ENCODE results near the gene TRAF3IP3.

Gene TRAF3IP3

DNA sequence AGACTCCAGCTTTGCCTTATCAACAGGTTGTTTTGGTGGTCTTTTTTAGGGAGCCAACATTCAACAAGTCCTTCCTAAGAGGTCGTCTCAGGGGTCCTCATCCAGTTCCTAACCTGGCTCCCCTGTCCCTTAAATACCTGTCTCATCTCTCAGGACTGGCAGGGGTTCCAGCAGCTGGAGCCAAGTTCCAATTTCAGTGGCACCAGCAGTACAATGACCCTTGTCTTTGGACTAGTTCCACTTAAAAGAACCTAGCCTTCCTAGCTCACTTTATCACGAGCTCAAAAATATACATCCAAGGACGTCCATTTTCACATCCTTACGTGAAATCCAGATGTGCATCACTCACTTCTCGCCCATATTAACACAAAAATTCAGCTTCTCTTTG, 18.7 kb upstream of the TRAF3IP3 start:
- DNase-seq (ENCODE audit: low read depth), result no peak

- DNase-seq (ENCODE audit: low read depth), result no peak
Observed at GRCh38 chr1:209738270-209738669, 17.6 kb upstream of the TRAF3IP3 start.

DNA sequence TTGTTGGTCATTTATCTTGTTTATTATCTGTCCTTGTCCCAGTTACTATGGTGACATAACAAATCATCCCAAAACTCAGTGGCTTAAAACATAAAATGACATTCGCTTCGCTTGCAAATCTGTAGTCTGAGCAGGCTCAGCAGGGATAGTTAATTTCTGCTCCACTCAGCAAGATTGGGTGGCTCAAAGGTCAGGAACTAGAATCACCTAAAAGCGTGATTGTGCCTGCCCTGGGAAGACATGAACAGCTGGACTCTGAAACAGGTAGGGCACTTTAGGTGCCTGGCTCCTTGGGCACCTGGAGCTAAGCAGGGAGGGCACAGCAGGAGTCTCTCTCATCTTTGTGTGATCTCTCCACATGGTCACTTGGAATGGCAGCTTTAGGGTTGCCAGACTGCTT, 14.7 kb upstream of the TRAF3IP3 start:
- no peak for DNase-seq (ENCODE audit: low read depth)

DNA sequence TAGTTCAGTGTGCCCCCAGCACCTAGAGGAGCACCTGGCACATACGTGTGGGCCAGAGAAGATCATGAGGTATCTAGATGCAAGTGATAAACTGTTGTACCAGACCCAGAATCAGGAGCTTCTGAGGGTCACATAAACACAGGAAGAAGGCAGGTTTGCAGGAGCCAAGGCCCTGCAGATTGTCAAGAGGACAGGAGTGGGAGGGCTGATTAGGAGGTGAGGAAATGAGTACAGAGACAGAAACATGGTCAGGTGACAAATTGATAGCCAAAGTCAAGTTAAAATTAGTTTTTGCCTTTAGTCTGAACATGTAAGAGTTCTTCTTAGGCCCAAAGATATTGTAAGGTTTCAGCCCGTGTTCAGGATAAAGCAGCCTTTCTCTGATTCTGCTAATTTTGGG, 14.0 kb upstream of the TRAF3IP3 start:
- no peak for DNase-seq (ENCODE audit: low read depth)

DNA sequence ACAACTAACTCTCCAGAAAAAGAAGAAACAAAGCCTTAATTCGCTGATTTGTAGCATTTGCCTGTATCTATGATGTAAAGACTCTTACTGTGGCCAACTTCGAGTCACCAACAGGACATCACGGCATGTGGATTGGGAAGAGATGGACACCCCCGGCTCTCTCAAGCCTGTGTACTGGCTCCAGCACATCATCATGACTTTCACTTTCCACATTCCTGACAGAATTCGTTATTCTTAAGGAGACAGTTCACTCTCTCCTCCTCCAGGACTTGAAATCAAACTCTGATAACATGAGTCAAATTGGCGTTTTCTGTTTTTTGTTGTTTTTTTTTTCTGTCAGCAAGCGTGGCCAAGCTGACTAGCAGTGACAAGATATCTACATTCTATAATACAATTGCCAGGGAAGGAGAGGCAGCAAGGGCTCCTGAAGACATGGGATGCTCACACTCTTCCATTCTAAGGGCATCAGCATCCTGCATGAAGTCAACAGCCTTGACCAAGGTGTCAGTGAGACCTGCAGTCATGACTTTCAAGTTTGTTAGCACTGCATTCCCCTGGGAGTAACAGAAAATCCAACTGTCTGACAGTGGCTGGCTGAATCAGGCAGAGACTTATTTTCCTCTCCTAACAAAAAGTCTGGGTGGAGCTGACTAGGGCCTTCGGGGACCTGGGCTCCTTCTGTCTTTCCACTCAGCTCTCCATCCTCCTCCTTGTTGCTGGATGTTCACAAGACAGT, 13.3 kb upstream of the TRAF3IP3 start:
- DNase-seq (ENCODE audit: low read depth), result no peak

DNA sequence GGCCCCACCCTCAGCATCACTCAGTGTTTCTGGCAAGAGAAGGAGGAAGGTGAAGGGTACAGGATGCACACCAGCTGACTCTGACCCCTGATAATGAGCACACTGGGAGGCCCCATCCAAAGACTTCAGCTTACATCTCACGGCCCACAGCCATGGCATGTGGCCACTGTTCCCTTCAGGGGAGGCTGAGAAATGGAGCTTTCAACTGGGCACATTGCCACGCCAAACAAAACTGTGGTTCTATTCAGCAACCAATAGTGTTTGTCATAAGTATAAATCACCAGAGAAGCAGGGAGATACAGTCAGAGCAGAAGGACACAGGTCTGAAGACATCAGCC, 12.7 kb upstream of the TRAF3IP3 start:
- no peak for DNase-seq (ENCODE audit: low read depth)

DNA sequence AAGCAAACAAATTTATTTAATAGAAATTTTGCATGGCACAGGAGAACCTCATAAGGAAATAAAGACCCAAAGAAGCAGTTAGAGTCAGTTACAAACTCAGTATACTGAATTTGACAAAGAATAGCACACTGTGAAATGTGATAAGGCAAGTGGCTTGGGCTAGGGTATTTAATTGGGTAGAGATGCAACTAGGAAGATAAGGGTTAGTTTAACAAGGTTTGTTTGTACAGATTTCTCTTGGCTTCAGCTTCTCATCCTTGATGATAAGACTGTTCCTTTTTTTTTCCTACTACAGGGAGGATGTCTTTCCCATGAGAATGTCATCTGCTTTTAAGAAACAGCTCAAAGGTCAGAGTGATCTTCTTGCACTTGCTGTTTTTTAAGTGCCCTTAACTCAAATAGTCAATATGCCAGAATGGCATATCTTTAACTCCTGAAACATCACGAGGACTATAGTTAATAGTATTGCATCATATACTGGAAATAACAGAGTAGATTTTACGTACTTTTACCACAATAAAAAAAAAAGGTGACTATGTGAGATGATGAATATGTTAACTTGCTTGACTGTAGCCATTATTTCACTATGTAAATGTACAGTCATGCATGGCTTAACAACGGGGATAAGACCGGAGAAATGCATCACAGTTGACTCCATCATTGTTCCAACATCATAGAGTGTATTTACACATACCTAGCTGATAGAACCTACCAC, 9.2 kb upstream of the TRAF3IP3 start:
- DNase-seq (ENCODE audit: low read depth), result no peak

DNA sequence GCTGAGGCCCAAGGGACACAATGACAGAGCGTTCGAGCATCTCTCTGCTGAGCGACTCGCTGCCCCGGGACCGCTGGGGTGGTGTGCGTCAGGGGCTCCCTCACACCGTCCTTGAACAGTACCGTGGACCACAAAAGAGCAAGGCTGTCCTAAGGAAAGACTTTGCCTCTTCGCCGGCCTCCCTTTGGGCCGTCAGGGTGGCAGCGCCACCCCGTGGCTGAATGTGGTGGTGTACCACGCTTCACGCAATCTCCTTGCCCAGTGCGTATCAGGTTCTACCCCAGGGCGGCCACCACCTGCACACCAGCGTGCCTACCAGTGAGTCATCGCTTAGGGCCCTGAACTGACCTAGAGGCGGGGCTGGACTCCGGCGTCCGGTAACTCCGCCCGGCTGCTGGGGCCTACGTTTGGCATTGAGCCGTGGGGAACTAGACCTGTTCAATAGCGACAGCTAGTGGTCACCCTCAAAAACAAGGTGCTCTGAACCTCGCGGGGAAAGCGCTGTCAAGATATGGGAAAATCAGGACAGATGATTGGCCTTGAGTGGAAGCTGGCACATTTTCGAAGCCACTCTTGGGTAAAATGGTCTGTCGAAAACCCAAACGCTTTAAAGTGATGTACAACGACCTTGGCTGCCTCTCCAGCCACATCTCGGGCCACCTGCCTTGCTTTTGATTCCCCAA, 8.1 kb upstream of the TRAF3IP3 start:
- DNase-seq (ENCODE audit: low read depth), result peak; percentile 60

GRCh38 chr1:209748620-209749019, 7.2 kb upstream of the TRAF3IP3 start:
- no peak for DNase-seq (ENCODE audit: low read depth)

DNA sequence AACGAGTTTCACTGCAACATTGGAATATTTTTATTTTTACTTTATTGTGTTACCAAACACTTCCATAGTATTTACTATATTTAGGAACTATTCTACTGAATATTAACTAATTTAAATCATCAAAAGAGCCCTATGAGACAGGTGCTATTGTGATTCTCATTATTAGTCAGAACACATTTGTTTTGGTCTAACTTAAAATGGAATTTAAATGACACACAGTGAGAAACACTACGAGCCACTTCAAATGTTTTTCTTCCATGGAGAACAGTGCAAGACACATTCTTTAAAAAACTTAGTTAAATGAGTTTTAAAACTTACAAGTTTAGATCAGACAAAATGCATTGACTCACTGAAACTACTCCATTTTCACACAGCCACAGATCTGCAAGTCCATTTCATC, 6.6 kb upstream of the TRAF3IP3 start:
- DNase-seq (ENCODE audit: low read depth), result no peak

- no peak for DNase-seq (ENCODE audit: low read depth)
Observed at GRCh38 chr1:209749670-209750323, 6.1 kb upstream of the TRAF3IP3 start.

- DNase-seq (ENCODE audit: low read depth), result no peak
Observed at GRCh38 chr1:209751627-209752231, 4.1 kb upstream of the TRAF3IP3 start.

- DNase-seq (ENCODE audit: low read depth), result no peak
Observed at GRCh38 chr1:209752890-209753289, 3.0 kb upstream of the TRAF3IP3 start.

DNA sequence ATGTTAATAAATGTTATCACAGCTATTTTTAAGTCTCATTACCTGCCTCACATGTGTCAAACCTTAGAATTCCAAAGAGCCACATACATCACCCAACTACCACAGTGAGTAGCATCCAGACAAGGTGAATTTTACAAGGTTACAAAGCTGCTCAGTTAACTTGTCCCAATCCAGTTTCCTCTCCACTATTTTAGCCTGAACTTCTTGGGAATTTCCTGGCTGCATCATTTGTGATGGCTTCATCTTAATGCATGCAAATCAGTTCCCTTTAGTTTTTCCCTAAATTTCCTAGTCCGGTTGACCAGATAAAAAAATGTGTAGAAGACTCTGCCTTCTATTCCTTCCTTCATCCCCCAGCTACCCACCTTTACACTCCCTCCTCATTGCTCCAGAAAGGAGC, 597 bp upstream of the TRAF3IP3 start:
- DNase-seq (ENCODE audit: low read depth), result no peak

DNA sequence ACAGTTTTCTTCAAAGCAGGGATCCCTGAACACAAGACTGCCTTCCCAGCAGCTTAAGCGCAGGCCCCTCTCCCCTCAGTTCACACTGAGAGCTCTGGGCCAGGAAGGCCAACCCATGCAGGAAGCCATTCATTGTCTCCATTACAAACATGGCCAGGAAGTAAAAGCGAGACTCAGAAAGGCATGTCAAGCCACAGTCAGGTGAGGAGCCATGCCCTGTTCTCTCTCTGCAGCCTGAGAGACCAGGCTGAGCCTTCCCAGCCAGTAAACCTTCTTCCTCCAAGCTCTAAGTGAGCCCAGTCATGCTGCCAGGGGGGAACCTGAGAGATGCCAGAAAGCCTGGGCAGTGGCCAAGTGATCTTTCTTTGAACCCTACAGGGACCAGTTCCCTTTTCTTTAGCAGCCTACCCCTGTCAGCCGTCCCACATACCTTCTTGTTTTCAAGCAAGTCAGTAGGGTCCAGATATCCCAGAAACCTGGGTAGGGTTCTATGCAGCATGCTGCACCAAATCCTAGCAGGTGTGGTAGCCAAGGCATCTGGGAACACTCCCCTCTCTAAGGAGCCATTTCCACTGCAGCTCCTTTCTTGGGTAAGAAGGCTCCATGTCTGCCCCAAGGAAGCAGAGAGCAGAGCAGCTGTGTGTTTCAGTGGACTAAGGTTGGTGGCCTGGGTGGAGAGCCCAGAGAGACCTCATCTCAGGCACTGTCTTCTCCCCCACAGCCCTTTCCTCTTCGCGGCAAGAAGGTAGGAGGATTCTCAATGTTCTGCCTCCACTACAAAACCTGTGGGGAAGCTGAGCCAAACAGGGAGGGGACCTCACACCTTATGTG, 977 bp downstream of the TRAF3IP3 start:
- DNase-seq (ENCODE audit: low read depth), result no peak

GRCh38 chr1:209758400-209758799, 2.5 kb downstream of the TRAF3IP3 start:
- no peak for DNase-seq (ENCODE audit: low read depth)

- DNase-seq (ENCODE audit: low read depth), result no peak
Observed at GRCh38 chr1:209759829-209760359, 4.0 kb downstream of the TRAF3IP3 start.

- DNase-seq (ENCODE audit: low read depth), result no peak
Observed at GRCh38 chr1:209761011-209761635, 5.3 kb downstream of the TRAF3IP3 start.

- no peak for DNase-seq (ENCODE audit: low read depth)
Observed at GRCh38 chr1:209766051-209766450, 10.2 kb downstream of the TRAF3IP3 start.

GRCh38 chr1:209767096-209767495, 11.2 kb downstream of the TRAF3IP3 start:
- no peak for DNase-seq (ENCODE audit: low read depth)

DNA sequence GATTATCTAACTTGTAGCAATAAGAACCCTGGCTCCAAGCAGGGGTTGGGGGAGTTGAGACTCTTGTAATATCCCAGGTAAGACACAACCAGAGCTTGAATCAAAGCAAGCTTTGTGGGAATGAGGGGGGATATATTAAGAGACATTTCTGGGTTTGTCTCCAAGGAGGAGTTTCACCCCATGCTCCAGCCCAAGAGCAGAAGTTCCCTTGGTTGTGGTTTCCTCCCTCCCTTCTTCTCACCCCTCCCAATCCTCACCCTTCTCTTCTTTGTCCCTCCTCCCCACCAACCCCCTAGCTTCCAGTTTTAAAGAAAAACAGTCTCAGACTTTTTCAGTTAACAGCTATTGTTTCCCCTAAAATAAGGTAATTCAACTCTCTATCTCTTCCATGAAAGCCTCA, 11.9 kb downstream of the TRAF3IP3 start:
- DNase-seq (ENCODE audit: low read depth), result no peak

Data from stimulated activated CD4-positive, alpha-beta T cell treated with anti-CD3 and anti-CD28 coated beads, Interleukin-2, amount 100 ng/mL, for 4 hours (primary cell).